Urinary bladder (tissue), 4 donors: ENCODE results near the gene CD33. TPM values are rescaled to one million over a fixed set of nuclear protein-coding genes. Genes with fewer than 3 reads are reported as not detected.
"Not testable (repeated sequence)": the region's sequence is repeated elsewhere in the genome, so short reads cannot be mapped to it uniquely, and the experiment has no call there.

Experiments
- DNase-seq: peaks from one replicate; pipeline ENCODE4 v3.0.0-alpha.2; 2015; ENCODE audit errors: extremely low spot score
- H3K27ac ChIP-seq: one replicate; pipeline ENCODE4 v1.5.1; 2013; ENCODE audit warnings: low read depth, mild to moderate bottlenecking, moderate library complexity
- H3K36me3 ChIP-seq: one replicate; pipeline ENCODE4 v1.6.1; 2013; ENCODE audit warnings: mild to moderate bottlenecking, moderate library complexity; ENCODE audit not compliant: insufficient read depth
- H3K4me1 ChIP-seq: one replicate; pipeline ENCODE4 v1.6.1; 2013; ENCODE audit warnings: mild to moderate bottlenecking, moderate library complexity; ENCODE audit not compliant: insufficient read depth
- H3K4me3 ChIP-seq: one replicate; pipeline ENCODE4 v1.5.1; 2013; ENCODE audit warnings: low read depth, low read length
- WGBS: extraction: QIAGEN DNeasy Blood & Tissue Kit; methylation state at CpG from one replicate; pipeline ENCODE4 v1.1.7; 2013; 5-methylcytosine and 5-hydroxymethylcytosine counted together
- polyA plus RNA-seq: library from polyadenylated mRNA; stranded (reverse); fragments of 200-250 nt; gene quantifications from one replicate; pipeline ENCODE4 v1.2.3, GENCODE V29; 2013
- total RNA-seq: library from RNA; depleted of rRNA; stranded (reverse); fragments of >200 nt; gene quantifications from one replicate; pipeline ENCODE4 v1.2.3, GENCODE V29; 2014
- donor health status: healthy with polysubstance abuse.
- donor health status: healthy.

Gene CD33
- total RNA-seq (4.7 TPM), polyA plus RNA-seq (5.6 TPM)

DNA sequence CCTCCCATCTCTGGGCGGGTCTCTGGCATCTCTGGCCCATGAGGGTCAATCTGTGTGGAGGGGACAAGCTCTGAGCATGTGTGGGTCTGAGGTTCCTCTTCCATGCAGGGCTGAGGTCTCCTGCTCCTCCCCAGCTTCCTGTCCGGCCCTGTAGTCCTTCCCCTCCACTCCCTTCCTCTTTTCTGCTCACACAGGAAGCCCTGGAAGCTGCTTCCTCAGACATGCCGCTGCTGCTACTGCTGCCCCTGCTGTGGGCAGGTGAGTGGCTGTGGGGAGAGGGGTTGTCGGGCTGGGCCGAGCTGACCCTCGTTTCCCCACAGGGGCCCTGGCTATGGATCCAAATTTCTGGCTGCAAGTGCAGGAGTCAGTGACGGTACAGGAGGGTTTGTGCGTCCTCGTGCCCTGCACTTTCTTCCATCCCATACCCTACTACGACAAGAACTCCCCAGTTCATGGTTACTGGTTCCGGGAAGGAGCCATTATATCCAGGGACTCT is at the start of gene CD33:
Gene CD33, plus strand, starts transcription at position 183 of the 496 bp plus-strand sequence. Its CDS starts 39 bp downstream, at position 222.
- H3K36me3 ChIP-seq, DNase-seq, H3K4me3 ChIP-seq, H3K27ac ChIP-seq, H3K4me1 ChIP-seq: not testable (repeated sequence)
- WGBS: 66% methylated on average over 11 of the region's 11 CpGs

DNA sequence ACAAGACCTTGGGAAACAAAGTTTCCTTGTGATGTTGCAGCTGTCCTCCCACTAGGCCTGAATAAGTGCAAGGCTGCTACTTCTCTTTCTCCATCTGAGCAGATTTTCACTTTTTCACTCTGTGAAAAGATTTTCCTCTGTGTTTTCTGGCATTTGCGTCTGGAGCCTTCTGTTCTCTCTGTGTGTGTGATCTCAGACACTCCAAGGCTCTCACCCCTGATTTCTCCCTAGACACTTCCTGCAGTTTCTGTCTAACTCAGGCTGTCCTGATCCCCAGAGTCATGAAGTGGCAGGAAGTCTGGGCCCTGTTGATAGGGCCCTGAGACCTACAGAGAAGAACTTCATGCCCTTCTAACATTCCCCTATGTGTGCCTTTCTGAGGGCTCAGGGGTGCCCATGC is 45.6 kb upstream of the CD33 start:
- Histone ChIP-seq H3K36me3 (no peaks in the 10 kb centered on the region), H3K4me3 (no peak overlapping the region), H3K4me1 (no peaks in the 10 kb centered on the region), H3K27ac (no peak overlapping the region)
- DNase-seq: no peak
- 28% methylated on average over 1 of the region's 1 CpG for WGBS

- H3K36me3 ChIP-seq: no peaks in the 10 kb centered on the region
- DNase-seq: no peak
- H3K4me3 ChIP-seq: no peak overlapping the region
- H3K4me1 ChIP-seq: no peaks in the 10 kb centered on the region
- 94% methylated on average over 39 of the region's 39 CpGs for WGBS
- no peak overlapping the region for H3K27ac ChIP-seq
Measured at GRCh38 chr19:51181377-51181912, 43.4 kb upstream of the CD33 start.

DNA sequence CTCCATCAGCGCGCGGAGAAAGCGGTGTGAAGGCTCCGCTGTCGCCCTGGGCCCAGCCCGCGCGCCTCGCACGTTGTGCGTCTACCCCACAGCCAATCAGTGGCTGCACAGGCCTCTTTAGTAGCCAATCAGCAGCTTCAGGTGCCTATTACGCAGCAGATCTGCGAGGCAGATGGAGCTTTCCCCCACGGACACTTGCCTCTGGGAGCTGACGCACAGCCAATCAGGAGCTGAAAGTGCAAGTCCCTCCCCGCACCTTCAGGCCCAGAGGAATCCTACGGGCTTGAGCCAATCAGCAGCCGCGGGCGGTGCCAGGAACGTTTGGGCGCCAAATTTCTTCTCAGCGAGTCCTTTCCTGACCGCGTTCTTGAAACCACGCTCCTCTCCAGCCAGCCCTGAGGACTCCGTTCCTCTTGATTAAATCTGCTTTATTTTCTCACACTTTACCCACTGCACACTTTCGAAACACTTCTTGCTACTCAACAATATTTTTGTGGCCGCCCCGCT is 42.9 kb upstream of the CD33 start:
- 61% methylated on average over 31 of the region's 31 CpGs for WGBS
- Histone ChIP-seq H3K4me3 (no peak overlapping the region), H3K36me3 (no peaks in the 10 kb centered on the region), H3K4me1 (no peaks in the 10 kb centered on the region), H3K27ac (no peak overlapping the region)
- DNase-seq: no peak

- Histone ChIP-seq H3K4me3 (no peak overlapping the region), H3K4me1 (no peaks in the 10 kb centered on the region), H3K27ac (no peak overlapping the region), H3K36me3 (no peaks in the 10 kb centered on the region)
- WGBS: 79% methylated on average over 8 of the region's 8 CpGs
- DNase-seq: no peak
Measured at GRCh38 chr19:51183629-51184028, 41.3 kb upstream of the CD33 start.

DNA sequence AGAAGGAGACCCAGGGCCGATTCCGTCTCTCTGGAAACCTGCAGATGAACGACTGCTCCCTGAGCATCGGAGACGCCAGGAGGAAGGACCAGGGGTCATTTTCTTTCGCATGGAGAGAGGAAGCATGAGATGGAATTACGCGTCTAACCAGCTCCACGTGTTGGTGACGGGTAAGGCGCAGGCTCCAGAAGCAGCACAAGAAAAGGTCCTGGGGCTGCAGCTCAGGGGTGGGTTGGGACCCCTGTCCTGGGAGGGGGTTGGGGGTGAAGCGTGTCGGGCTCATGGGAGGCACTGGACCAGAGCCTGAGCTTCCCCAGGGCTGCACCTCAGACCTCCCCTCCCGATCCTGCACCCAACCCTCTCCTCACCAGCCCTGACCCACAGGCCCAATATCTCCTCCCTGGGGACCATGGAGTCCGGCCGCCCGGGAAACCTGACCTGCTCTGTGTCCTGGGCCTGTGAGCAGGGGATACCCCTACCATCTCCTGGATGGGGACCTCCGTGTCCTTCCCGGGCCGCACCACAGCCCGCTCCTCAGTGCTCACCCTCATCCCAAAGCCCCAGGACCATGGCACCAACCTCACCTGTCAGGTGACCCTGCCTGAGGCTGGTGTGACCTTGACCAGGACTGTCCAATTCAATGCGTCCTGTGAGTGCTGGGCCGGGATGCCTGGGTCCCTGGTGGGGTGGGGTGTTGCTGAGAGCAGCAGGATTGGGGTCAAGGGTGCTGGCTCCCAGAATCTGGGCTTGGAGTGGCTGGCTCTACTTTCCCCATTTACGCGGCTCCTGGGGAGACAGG is 39.6 kb upstream of the CD33 start:
- DNase-seq: no peak
- H3K4me1 ChIP-seq: no peaks in the 10 kb centered on the region
- no peaks in the 10 kb centered on the region for H3K36me3 ChIP-seq
- no peak overlapping the region for H3K4me3 ChIP-seq
- WGBS: 85% methylated on average over 25 of the region's 25 CpGs
- no peak overlapping the region for H3K27ac ChIP-seq

- DNase-seq: no peak
- H3K4me3 ChIP-seq: no peak overlapping the region
- H3K27ac ChIP-seq: no peak overlapping the region
- no peaks in the 10 kb centered on the region for H3K36me3 ChIP-seq
- H3K4me1 ChIP-seq: no peaks in the 10 kb centered on the region
- 79% methylated on average over 5 of the region's 5 CpGs for WGBS
Measured at GRCh38 chr19:51185868-51186215, 39.0 kb upstream of the CD33 start.

DNA sequence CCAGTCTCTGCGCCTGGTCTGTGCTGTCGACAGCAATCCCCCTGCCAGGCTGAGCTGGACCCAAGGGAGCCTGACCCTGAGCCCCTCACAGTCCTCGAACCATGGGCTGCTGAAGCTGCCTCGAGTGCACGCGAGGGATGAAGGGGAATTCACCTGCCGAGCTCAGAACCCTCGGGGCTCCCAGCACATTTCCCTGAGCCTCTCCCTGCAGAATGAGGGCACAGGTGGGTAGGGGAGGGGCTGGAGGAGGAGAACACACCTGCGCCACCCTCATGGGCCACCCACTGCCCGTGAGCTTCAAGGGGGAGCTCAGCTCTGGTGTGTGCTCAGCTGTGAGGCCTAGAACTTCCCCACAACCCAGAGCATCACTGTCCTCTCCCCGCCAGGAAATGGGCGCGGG is 38.6 kb upstream of the CD33 start:
- Histone ChIP-seq H3K36me3 (no peaks in the 10 kb centered on the region), H3K27ac (no peak overlapping the region), H3K4me3 (no peak overlapping the region), H3K4me1 (no peaks in the 10 kb centered on the region)
- WGBS: 70% methylated on average over 13 of the region's 13 CpGs
- DNase-seq: no peak

- Histone ChIP-seq H3K4me3 (no peak overlapping the region), H3K4me1 (no peaks in the 10 kb centered on the region), H3K36me3 (no peaks in the 10 kb centered on the region), H3K27ac (no peak overlapping the region)
- 86% methylated on average over 11 of the region's 11 CpGs for WGBS
- DNase-seq: no peak
Measured at GRCh38 chr19:51187395-51188226, 37.3 kb upstream of the CD33 start.

DNA sequence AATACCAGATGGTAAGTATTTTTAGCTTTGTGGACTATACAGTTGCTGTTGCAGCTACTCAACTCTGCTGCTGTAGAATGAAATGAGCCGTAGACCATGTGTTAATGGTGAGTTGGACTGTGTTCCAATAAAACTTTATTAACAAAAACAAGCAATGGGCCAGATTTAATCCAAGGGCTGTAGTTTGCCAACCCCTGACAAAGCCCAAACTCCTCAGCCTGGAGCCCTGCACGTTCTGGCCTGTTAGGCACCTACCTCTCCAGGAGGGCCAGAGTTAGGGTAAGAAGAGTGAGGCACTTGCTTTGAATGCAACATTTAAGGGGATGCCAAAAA is 36.7 kb upstream of the CD33 start:
- H3K4me3 ChIP-seq: no peak overlapping the region
- no peak overlapping the region for H3K27ac ChIP-seq
- 76% methylated on average over 2 of the region's 2 CpGs for WGBS
- no peaks in the 10 kb centered on the region for H3K36me3 ChIP-seq
- H3K4me1 ChIP-seq: no peaks in the 10 kb centered on the region
- DNase-seq: no peak

GRCh38 chr19:51192689-51193088 is 32.2 kb upstream of the CD33 start:
- Histone ChIP-seq H3K27ac (no peak overlapping the region), H3K36me3 (no peaks in the 10 kb centered on the region), H3K4me3 (no peak overlapping the region), H3K4me1 (no peaks in the 10 kb centered on the region)
- DNase-seq: no peak
- 84% methylated on average over 9 of the region's 9 CpGs for WGBS

DNA sequence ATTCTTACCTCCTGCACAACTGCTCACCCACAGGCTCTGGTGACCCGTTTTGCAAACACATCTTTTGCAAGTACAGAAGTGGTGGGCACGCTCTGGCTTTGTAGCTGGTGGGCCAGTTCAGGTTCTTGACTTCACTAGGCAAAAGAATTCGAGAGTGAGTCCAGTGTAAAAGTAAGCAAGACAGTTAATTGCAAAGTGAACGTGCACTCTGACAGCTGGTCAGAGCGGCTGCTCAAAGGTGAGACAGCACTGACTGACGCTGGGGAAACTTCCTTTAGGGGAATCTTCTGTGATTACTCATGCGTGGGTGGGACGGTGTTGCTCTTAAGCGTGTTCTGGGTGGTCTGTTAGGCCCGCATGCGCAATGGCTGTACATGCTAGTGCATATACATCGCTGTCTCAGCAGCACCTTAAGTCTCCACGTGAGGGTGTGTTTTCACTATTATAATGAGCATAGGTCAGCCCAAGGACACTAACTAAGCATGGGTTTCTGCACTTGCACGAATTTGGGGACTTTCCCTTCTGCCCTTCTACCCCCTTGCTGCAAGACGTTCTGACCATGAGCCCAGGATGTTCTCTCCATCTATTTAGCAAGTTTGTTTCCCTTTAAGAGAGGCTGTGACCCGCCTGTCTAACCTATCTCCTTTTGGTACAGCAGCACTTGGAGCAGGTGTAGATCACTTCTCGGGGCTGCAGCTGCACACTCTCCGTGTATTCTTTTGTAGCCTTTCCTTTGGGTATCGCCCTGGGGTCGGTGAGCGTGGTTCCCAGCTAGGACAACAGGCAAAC is 30.2 kb upstream of the CD33 start:
- Histone ChIP-seq H3K4me1 (no peaks in the 10 kb centered on the region), H3K4me3 (no peak overlapping the region), H3K27ac (no peak overlapping the region), H3K36me3 (no peaks in the 10 kb centered on the region)
- 58% methylated on average over 21 of the region's 21 CpGs for WGBS
- no peak for DNase-seq

DNA sequence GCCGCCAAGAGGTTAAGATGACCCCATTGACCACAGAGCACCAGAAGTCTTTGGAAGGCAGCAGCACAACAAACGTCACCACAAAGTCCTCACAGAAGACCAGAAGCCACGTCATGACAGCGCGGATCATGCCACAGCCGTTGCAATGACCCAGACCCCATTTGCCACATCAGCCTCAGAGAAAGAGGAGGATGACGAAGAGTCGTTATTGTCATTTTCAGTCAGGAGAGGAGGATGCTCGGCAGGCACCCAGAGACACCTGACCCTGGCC is 29.6 kb upstream of the CD33 start:
- 83% methylated on average over 9 of the region's 9 CpGs for WGBS
- H3K36me3 ChIP-seq: no peaks in the 10 kb centered on the region
- no peak overlapping the region for H3K4me3 ChIP-seq
- no peaks in the 10 kb centered on the region for H3K4me1 ChIP-seq
- no peak overlapping the region for H3K27ac ChIP-seq
- no peak for DNase-seq
